ENCODE data around the gene SBSN.

- TF ChIP-seq ZNF384 (IDR thresholded peaks at IDR 0.05): no peak
- no peak for TF ChIP-seq FOXA1 (IDR thresholded peaks at IDR 0.05)
- TF ChIP-seq SP1 (IDR thresholded peaks at IDR 0.05): no peak
- no peak for TF ChIP-seq CTBP1 (IDR thresholded peaks at IDR 0.05; ENCODE audit: borderline replicate concordance)
- no peak for TF ChIP-seq FOXK2 (IDR thresholded peaks at IDR 0.05)
- TF ChIP-seq LEF1 (IDR thresholded peaks at IDR 0.05; ENCODE audit: borderline replicate concordance): no peak
- no peak for TF ChIP-seq NFRKB (IDR thresholded peaks at IDR 0.05)
- TF ChIP-seq FOXM1 (IDR thresholded peaks at IDR 0.05; ENCODE audit: borderline replicate concordance): no peak
Measured at GRCh38 chr19:35486268-35486708, 41.8 kb downstream of the SBSN start.

All from HEK293T (cell line).